Fibroblast of lung (primary cell): Measurements from ENCODE around the gene IQGAP2. TPM values are rescaled to one million over a fixed set of nuclear protein-coding genes. Genes with fewer than 3 reads are reported as not detected.
"Not testable (repeated sequence)": the region's sequence is repeated elsewhere in the genome, so short reads cannot be mapped to it uniquely, and the experiment has no call there.

Experiments
- DNase-seq, 2 donors: peaks; one replicate each; pipeline versions ENCODE4 v3.0.0 to v3.0.0-alpha.2; 2010; ENCODE audit warnings: low read depth in 2 of 2
- H2AFZ ChIP-seq: 2 replicates; pipeline ENCODE4 v1.5.1; 2012; ENCODE audit warnings: low read length, control low read depth, inconsistent platforms
- H3K27ac ChIP-seq: 2 replicates; pipeline ENCODE4 v1.5.1; 2011; ENCODE audit warnings: low read length, control low read depth; ENCODE audit not compliant: insufficient read depth
- H3K27me3 ChIP-seq: 2 replicates; pipeline ENCODE4 v1.5.1; 2011; ENCODE audit warnings: mild to moderate bottlenecking, low read length; ENCODE audit not compliant: control insufficient read depth, insufficient read depth
- H3K36me3 ChIP-seq: 2 replicates; pipeline ENCODE4 v1.5.1; 2011; ENCODE audit warnings: low read length; ENCODE audit not compliant: control insufficient read depth, insufficient read depth
- H3K4me1 ChIP-seq: 2 replicates; pipeline ENCODE4 v1.5.1; 2011; ENCODE audit warnings: low read length; ENCODE audit not compliant: control insufficient read depth, insufficient read depth; ENCODE audit errors: extremely low read depth
- H3K4me2 ChIP-seq: 2 replicates; pipeline ENCODE4 v1.5.1; 2011; ENCODE audit warnings: low read length, control low read depth; ENCODE audit not compliant: insufficient read depth; ENCODE audit errors: extremely low read depth
- H3K4me3 ChIP-seq, 4 experiments: fragments of 200-600 bp in 1 of 4; sonication (generic) in 1 of 4; replicated peaks in 1 of 4; 2 replicates each; pipeline ENCODE4 v1.5.1; 2011 to 2016; ENCODE audit warnings: low read length in 4 of 4, low read depth in 3 of 4, mild to moderate bottlenecking in 3 of 4, control low read depth in 2 of 4, inconsistent platforms in 1 of 4, mixed read lengths in 1 of 4; ENCODE audit not compliant: insufficient read depth in 1 of 4; ENCODE audit errors: control extremely low read depth in 1 of 4
- H3K79me2 ChIP-seq: 2 replicates; pipeline ENCODE4 v1.5.1; 2012; ENCODE audit warnings: mild to moderate bottlenecking, low read length, inconsistent platforms; ENCODE audit not compliant: control insufficient read depth, insufficient read depth
- H3K9ac ChIP-seq: 2 replicates; pipeline ENCODE4 v1.5.1; 2011; ENCODE audit warnings: mild to moderate bottlenecking, low read length, control low read depth; ENCODE audit not compliant: insufficient read depth
- H3K9me3 ChIP-seq: 2 replicates; pipeline ENCODE4 v1.5.1; 2012; ENCODE audit warnings: low read depth, low read length; ENCODE audit not compliant: control insufficient read depth, insufficient read depth
- H4K20me1 ChIP-seq: 2 replicates; pipeline ENCODE4 v1.5.1; 2011; ENCODE audit warnings: low read length; ENCODE audit not compliant: control insufficient read depth, insufficient read depth; ENCODE audit errors: extremely low read depth
- EZH2 ChIP-seq: IDR thresholded peaks from 2 replicates; pipeline ENCODE4 v1.5.1; 2012; ENCODE audit warnings: low read length, control low read depth, mild to moderate bottlenecking; ENCODE audit errors: missing control alignments
- polyA plus RNA-seq, 2 donors: library from polyadenylated mRNA; depleted of rRNA in 1 of 2; stranded (reverse) in 1 of 2; unstranded in 1 of 2; fragments of >200 nt; gene quantifications; 2 replicates each; pipeline ENCODE4 v1.2.1, GENCODE V29; 2011 to 2012; ENCODE audit warnings: missing spikeins in 1 of 2
- total RNA-seq: library from RNA; depleted of rRNA; stranded (reverse); fragments of >200 nt; gene quantifications from 2 replicates; pipeline ENCODE4 v1.2.1, GENCODE V29; 2014
- TF ChIP-seq, protein P1 (sequence below), 2 donors: IDR thresholded peaks in 1 of 2; conservative IDR thresholded peaks in 1 of 2; 1 replicate in 1 of 2; 2 replicates in 1 of 2; pipeline ENCODE4 v1.5.1; 2011 to 2012; ENCODE audit warnings: low read length in 2 of 2, control low read depth in 1 of 2, inconsistent platforms in 1 of 2, low read depth in 1 of 2, mild to moderate bottlenecking in 1 of 2

IQGAP2 gene
- total and polyA plus RNA-seq, 2 donors (not counting 1 experiment from before 2014, with no cell fraction given): 5.1 to 7.9 TPM

- Histone ChIP-seq H3K4me2 (no peak overlapping the region), H3K27me3 (no peaks in the 10 kb centered on the region), H3K4me3 (no peak overlapping the region), H3K9me3 (no peaks in the 10 kb centered on the region), H3K79me2 (no peaks in the 10 kb centered on the region), H3K4me1 (no peaks in the 10 kb centered on the region), H3K27ac (no peak overlapping the region), H3K9ac (no peak overlapping the region), H4K20me1 (no peaks in the 10 kb centered on the region), H2AFZ (no peak overlapping the region), H3K36me3 (no peaks in the 10 kb centered on the region)
- TF ChIP-seq EZH2: no peak
- DNase-seq: no peak
Measured at GRCh38 chr5:76547891-76548524, 144.9 kb downstream of the IQGAP2 start.

DNA sequence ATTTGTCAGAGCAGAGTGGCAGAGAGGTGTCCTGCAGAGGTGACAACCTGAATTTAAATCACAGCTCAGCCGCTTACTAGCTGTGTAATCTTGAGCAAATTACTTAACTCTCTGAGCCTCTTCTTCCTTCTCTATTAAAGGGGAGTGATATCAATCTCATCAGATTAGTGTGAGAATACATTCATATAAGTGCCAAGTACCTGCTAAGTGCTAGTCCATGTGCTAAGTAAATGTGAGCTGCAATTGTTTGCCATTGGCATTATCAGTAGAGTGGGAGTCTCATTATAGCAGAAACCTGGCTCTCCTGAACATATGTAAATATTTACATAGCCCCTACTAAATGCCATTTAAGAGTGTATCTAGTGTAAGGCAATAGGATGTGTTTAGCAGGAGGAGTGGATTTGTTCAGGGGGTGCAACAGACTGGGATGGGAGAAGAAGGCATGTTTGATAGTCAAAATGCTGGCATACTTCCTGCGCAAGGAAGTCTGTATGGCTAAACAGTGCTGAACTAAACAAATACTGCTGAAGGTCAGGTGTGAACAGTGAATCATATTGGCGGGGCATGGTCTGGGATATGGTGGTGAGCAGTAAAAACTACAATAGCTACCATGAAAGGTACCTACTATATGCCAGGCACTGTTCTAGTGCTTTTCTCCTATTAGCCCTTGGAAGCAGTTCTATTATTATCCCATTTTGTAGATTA lies 145.6 kb downstream of the IQGAP2 start:
- Histone ChIP-seq H3K27me3 (no peaks in the 10 kb centered on the region), H3K4me3 (no peak overlapping the region)

GRCh38 chr5:76550881-76551280 lies 147.8 kb downstream of the IQGAP2 start:
- H3K4me2 ChIP-seq, H3K9me3 ChIP-seq, H3K4me3 ChIP-seq, H3K79me2 ChIP-seq, DNase-seq, H3K9ac ChIP-seq, H3K4me1 ChIP-seq, H3K27ac ChIP-seq, H3K27me3 ChIP-seq, H2AFZ ChIP-seq, H3K36me3 ChIP-seq, H4K20me1 ChIP-seq: not testable (repeated sequence)

More for the DNA sequence above, 145.6 kb downstream of the IQGAP2 start:
- Histone ChIP-seq H3K9ac (no peak overlapping the region), H3K27ac (no peak overlapping the region), H3K36me3 (no peaks in the 10 kb centered on the region), H3K4me2 (no peak overlapping the region), H2AFZ (no peak overlapping the region), H4K20me1 (no peaks in the 10 kb centered on the region), H3K79me2 (no peaks in the 10 kb centered on the region), H3K4me1 (no peaks in the 10 kb centered on the region), H3K9me3 (no peaks in the 10 kb centered on the region)
- DNase-seq: no peak
- TF ChIP-seq EZH2: no peak
- TF ChIP-seq, protein P1, sequence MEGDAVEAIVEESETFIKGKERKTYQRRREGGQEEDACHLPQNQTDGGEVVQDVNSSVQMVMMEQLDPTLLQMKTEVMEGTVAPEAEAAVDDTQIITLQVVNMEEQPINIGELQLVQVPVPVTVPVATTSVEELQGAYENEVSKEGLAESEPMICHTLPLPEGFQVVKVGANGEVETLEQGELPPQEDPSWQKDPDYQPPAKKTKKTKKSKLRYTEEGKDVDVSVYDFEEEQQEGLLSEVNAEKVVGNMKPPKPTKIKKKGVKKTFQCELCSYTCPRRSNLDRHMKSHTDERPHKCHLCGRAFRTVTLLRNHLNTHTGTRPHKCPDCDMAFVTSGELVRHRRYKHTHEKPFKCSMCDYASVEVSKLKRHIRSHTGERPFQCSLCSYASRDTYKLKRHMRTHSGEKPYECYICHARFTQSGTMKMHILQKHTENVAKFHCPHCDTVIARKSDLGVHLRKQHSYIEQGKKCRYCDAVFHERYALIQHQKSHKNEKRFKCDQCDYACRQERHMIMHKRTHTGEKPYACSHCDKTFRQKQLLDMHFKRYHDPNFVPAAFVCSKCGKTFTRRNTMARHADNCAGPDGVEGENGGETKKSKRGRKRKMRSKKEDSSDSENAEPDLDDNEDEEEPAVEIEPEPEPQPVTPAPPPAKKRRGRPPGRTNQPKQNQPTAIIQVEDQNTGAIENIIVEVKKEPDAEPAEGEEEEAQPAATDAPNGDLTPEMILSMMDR (conservative IDR thresholded peaks at IDR 0.05 in 1 of 2, IDR thresholded peaks at IDR 0.05 in 1 of 2; ENCODE audit: low read depth in 1 of 2, low read length in 2 of 2): no peak

DNA sequence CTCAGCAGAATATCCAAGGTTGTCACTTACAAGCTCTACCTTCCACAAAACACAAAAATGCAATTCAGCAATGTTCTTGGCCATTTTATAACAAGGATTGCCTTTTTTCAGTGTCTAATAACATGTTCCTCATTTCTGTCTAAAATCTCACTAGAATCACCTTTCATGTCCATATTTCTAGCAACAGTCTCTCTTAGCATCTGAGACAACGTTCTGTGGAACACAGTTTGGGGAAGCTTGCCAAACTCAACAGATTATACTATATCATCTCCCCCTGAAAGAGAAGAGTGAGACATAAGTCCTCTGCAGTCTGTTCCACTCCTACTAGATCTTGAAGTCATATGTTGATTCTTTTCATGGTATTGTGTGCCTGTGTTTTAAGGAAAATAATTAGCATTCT lies 149.5 kb downstream of the IQGAP2 start:
- no peak overlapping the region for H3K4me3 ChIP-seq
- no peak overlapping the region for H2AFZ ChIP-seq
- no peak for DNase-seq
- TF ChIP-seq, protein P1 (conservative IDR thresholded peaks at IDR 0.05 in 1 of 2, IDR thresholded peaks at IDR 0.05 in 1 of 2; ENCODE audit: low read depth in 1 of 2, low read length in 2 of 2): no peak
- TF ChIP-seq EZH2: no peak
- no peak overlapping the region for H3K27ac ChIP-seq
- no peaks in the 10 kb centered on the region for H3K79me2 ChIP-seq
- no peak overlapping the region for H3K9ac ChIP-seq
- H3K4me2 ChIP-seq: no peak overlapping the region
- no peaks in the 10 kb centered on the region for H3K4me1 ChIP-seq
- peaks cover 2% of the 10 kb centered on the region for H3K27me3 ChIP-seq
- H3K9me3 ChIP-seq: no peaks in the 10 kb centered on the region
- H3K36me3 ChIP-seq: no peaks in the 10 kb centered on the region
- H4K20me1 ChIP-seq: no peaks in the 10 kb centered on the region
